Effector CD8-positive, alpha-beta T cell (primary cell): ENCODE measurements around the gene COL27A1.

Experiments
- DNase-seq: peaks from one replicate; lab custom pipeline; 2025; lab: John Stamatoyannopoulos, UW

Gene COL27A1

GRCh38 chr9:114227288-114228015 is 72.1 kb downstream of the COL27A1 start:
- DNase-seq: no peak

GRCh38 chr9:114228016-114228808 is 72.9 kb downstream of the COL27A1 start:
- DNase-seq: no peak

- DNase-seq: no peak
These were observed 74.0 kb downstream of the COL27A1 start for GRCh38 chr9:114229295-114229694.

GRCh38 chr9:114230068-114230467 is 74.7 kb downstream of the COL27A1 start:
- DNase-seq: no peak

- DNase-seq: no peak
These were observed 75.9 kb downstream of the COL27A1 start for GRCh38 chr9:114231273-114231672.

- no peak for DNase-seq
These were observed 76.5 kb downstream of the COL27A1 start for GRCh38 chr9:114231719-114232449.

- DNase-seq: no peak
These were observed 78.3 kb downstream of the COL27A1 start for GRCh38 chr9:114233491-114234185.

- no peak for DNase-seq
These were observed 79.8 kb downstream of the COL27A1 start for GRCh38 chr9:114235033-114235661.

GRCh38 chr9:114236391-114237138 is 81.2 kb downstream of the COL27A1 start:
- no peak for DNase-seq

GRCh38 chr9:114237247-114237646 is 81.9 kb downstream of the COL27A1 start:
- no peak for DNase-seq

GRCh38 chr9:114237781-114238180 is 82.4 kb downstream of the COL27A1 start:
- DNase-seq: no peak

GRCh38 chr9:114238472-114238871 is 83.1 kb downstream of the COL27A1 start:
- DNase-seq: no peak

GRCh38 chr9:114238891-114239875 is 83.8 kb downstream of the COL27A1 start:
- no peak for DNase-seq

GRCh38 chr9:114240216-114240615 is 84.9 kb downstream of the COL27A1 start:
- DNase-seq: no peak

GRCh38 chr9:114240647-114241558 is 85.6 kb downstream of the COL27A1 start:
- no peak for DNase-seq

- no peak for DNase-seq
These were observed 87.5 kb downstream of the COL27A1 start for GRCh38 chr9:114242837-114243236.

GRCh38 chr9:114243240-114243639 is 87.9 kb downstream of the COL27A1 start:
- DNase-seq: no peak

- no peak for DNase-seq
These were observed 89.2 kb downstream of the COL27A1 start for GRCh38 chr9:114244570-114244969.
